ENCODE data around the gene ATP1B2. TPM values are rescaled to one million over a fixed set of nuclear protein-coding genes. Genes with fewer than 3 reads are reported as not detected.

ATP1B2 gene
- total RNA-seq, 1 donor from 2014 or later, result 14.3 TPM

- ATAC-seq (no peak), DNase-seq (ENCODE audit: low spot score) (no peak)
- intact Hi-C loops (cut with DNase I), result no loop called here
Observed at GRCh38 chr17:7668482-7668881, 17.8 kb downstream of the ATP1B2 start.

- ATAC-seq (no peak), DNase-seq (ENCODE audit: low spot score) (no peak)
- intact Hi-C loops (cut with DNase I), result no loop called here
Observed at GRCh38 chr17:7673239-7673638, 22.5 kb downstream of the ATP1B2 start.

- no peak for DNase-seq (ENCODE audit: low spot score)
Observed at GRCh38 chr17:7674934-7675333, 24.2 kb downstream of the ATP1B2 start.

GRCh38 chr17:7676533-7676932 is 25.8 kb downstream of the ATP1B2 start:
- intact Hi-C loops (cut with DNase I), result no loop called here
- ATAC-seq (no peak), DNase-seq (ENCODE audit: low spot score) (no peak)

More at GRCh38 chr17:7674934-7675333, 24.2 kb downstream of the ATP1B2 start:
- ATAC-seq, result no peak
- intact Hi-C loops (cut with DNase I), result no loop called here

GRCh38 chr17:7677388-7678067 is 26.8 kb downstream of the ATP1B2 start:
- intact Hi-C loops (cut with DNase I), result no loop called here
- ATAC-seq (no peak), DNase-seq (ENCODE audit: low spot score) (no peak)

GRCh38 chr17:7684851-7685532 is 34.3 kb downstream of the ATP1B2 start:
- ATAC-seq, result no peak
- intact Hi-C loops (cut with DNase I), result loop anchor here (10.0 kb wide), 1 partner anchor 50 kb away; the partner anchor contains the start of gene SHBG
- DNase-seq (ENCODE audit: low spot score), result no peak

GRCh38 chr17:7685533-7686221 is 35.0 kb downstream of the ATP1B2 start:
- DNase-seq (ENCODE audit: low spot score) (peak; percentile 96), ATAC-seq (peak; percentile 91)
- intact Hi-C loops (cut with DNase I), result loop anchor here (10.0 kb wide), 1 partner anchor 51 kb away; the partner anchor contains the start of gene SHBG

GRCh38 chr17:7686222-7687071 is 35.7 kb downstream of the ATP1B2 start:
- peak; percentile 75 for ATAC-seq
- intact Hi-C loops (cut with DNase I), result loop anchor here (10.0 kb wide), 1 partner anchor 52 kb away; the partner anchor contains the start of gene SHBG
- peak; percentile 83 for DNase-seq (ENCODE audit: low spot score)

- ATAC-seq, result peak; percentile 86
- DNase-seq (ENCODE audit: low spot score), result peak; percentile 91
- intact Hi-C loops (cut with DNase I), result loop anchor here (10.0 kb wide), 1 partner anchor 52 kb away; the partner anchor contains the start of gene SHBG
Observed at GRCh38 chr17:7687072-7687907, 36.6 kb downstream of the ATP1B2 start, which contains the start of gene TP53. Gene TP53 (minus strand): TSS chr17:7687490. CDS start chr17:7676594, 10,896 bp downstream.

GRCh38 chr17:7687908-7688807 is 37.4 kb downstream of the ATP1B2 start, which contains the start of gene WRAP53:
Gene WRAP53 (plus strand): TSS chr17:7688477. CDS start chr17:7688649, 172 bp downstream.
- DNase-seq (ENCODE audit: low spot score) (peak; percentile 97), ATAC-seq (peak; percentile 95)
- intact Hi-C loops (cut with DNase I), result loop anchor here (10.0 kb wide), 1 partner anchor 53 kb away; the partner anchor contains the start of gene SHBG

GRCh38 chr17:7688808-7689316 is 38.1 kb downstream of the ATP1B2 start:
- intact Hi-C loops (cut with DNase I), result loop anchor here (10.0 kb wide), 1 partner anchor 54 kb away; the partner anchor contains the start of gene SHBG
- ATAC-seq, result no peak
- DNase-seq (ENCODE audit: low spot score), result no peak

- no peak for ATAC-seq
- intact Hi-C loops (cut with DNase I), result no loop called here
- DNase-seq (ENCODE audit: low spot score), result no peak
Observed at GRCh38 chr17:7695586-7695985, 44.9 kb downstream of the ATP1B2 start.

GRCh38 chr17:7697828-7698588 is 47.3 kb downstream of the ATP1B2 start:
- no peak for ATAC-seq
- intact Hi-C loops (cut with DNase I), result no loop called here
- no peak for DNase-seq (ENCODE audit: low spot score)

GRCh38 chr17:7700510-7700909 is 49.8 kb downstream of the ATP1B2 start:
- DNase-seq (ENCODE audit: low spot score) (no peak), ATAC-seq (no peak)
- intact Hi-C loops (cut with DNase I), result loop anchor here (5.0 kb wide), 1 partner anchor 87 kb away; no protein-coding TSS in a partner anchor

- DNase-seq (ENCODE audit: low spot score), result no peak
- intact Hi-C loops (cut with DNase I), result loop anchor here (5.0 kb wide), 1 partner anchor 86 kb away; no protein-coding TSS in a partner anchor
- ATAC-seq, result no peak
Observed at GRCh38 chr17:7701681-7702080, 51.0 kb downstream of the ATP1B2 start.

All from sciatic nerve (tissue), 2 donors.